IMR-90 (cell line): ENCODE data around the gene SBSN. TPM values are rescaled to one million over a fixed set of nuclear protein-coding genes. Genes with fewer than 3 reads are reported as not detected.

Experiments
- ATAC-seq: fragments of 200-7000 bp; cut with Tn5 transposase; 2 replicates; pipeline ENCODE4 v1.9.1; 2020; ENCODE audit warnings: low read depth, mild to moderate bottlenecking, moderate library complexity
- BruUV-seq: library from RNA; stranded (reverse); fragments of 400-500 nt; replicated peaks from 2 replicates; lab custom pipeline; 2021; lab: Mats Ljungman, UMichigan
- CTCF ChIA-PET: fragments of 300-600 bp; formaldehyde crosslinking; extraction: SDS; loops from one replicate; lab custom pipeline; 2021; ENCODE audit warnings: antibody characterized with exemption; lab: Yijun Ruan, JAX
- POLR2A ChIA-PET: fragments of 300-600 bp; sonication (Branson Sonifier 250); formaldehyde crosslinking; loops from one replicate; lab custom pipeline; 2022; ENCODE audit warnings: antibody characterized with exemption; ENCODE audit not compliant: unreplicated experiment; lab: Charles Lee
- DNase-seq: peaks from one replicate; pipeline ENCODE4 v3.0.0; 2013
- H2AFZ ChIP-seq: replicated peaks from 2 replicates; pipeline ENCODE3; 2013; ENCODE audit warnings: low read length, mild to moderate bottlenecking; ENCODE audit not compliant: poor library complexity
- H2AK5ac ChIP-seq: 2 replicates; pipeline ENCODE4 v1.6.1; 2013; ENCODE audit warnings: low read depth, low read length, inconsistent platforms
- H2AK9ac ChIP-seq: replicated peaks from 2 replicates; pipeline ENCODE3; 2013; ENCODE audit warnings: mild to moderate bottlenecking, low read depth, low read length, moderate library complexity; ENCODE audit not compliant: poor library complexity
- H2BK120ac ChIP-seq: 2 replicates; pipeline ENCODE4 v1.6.1; 2013; ENCODE audit warnings: low read depth, low read length, inconsistent platforms
- H2BK15ac ChIP-seq: 3 replicates; pipeline ENCODE4 v1.6.1; 2013; ENCODE audit warnings: low read depth, low read length, inconsistent platforms
- H2BK20ac ChIP-seq: 2 replicates; pipeline ENCODE4 v1.6.1; 2013; ENCODE audit warnings: low read depth, mild to moderate bottlenecking, inconsistent platforms, low read length, moderate library complexity
- H2BK5ac ChIP-seq: 2 replicates; pipeline ENCODE4 v1.6.1; 2013; ENCODE audit warnings: mild to moderate bottlenecking, low read depth, low read length, inconsistent platforms; ENCODE audit not compliant: poor library complexity, severe bottlenecking
- H3K14ac ChIP-seq: replicated peaks from 2 replicates; pipeline ENCODE4 v1.6.1; 2013; ENCODE audit warnings: low read depth, low read length, inconsistent platforms
- H3K18ac ChIP-seq: 2 replicates; pipeline ENCODE4 v1.6.1; 2013; ENCODE audit warnings: low read depth, low read length, control low read depth
- H3K23ac ChIP-seq: 2 replicates; pipeline ENCODE4 v1.6.1; 2013; ENCODE audit warnings: low read depth, low read length, inconsistent platforms
- H3K27ac ChIP-seq: 2 replicates; pipeline ENCODE4 v1.5.1; 2013; ENCODE audit warnings: mild to moderate bottlenecking, control low read depth, low read length; ENCODE audit not compliant: insufficient read depth
- H3K27me3 ChIP-seq: 2 replicates; pipeline ENCODE4 v1.6.1; 2013; ENCODE audit warnings: low read length; ENCODE audit not compliant: control insufficient read depth, insufficient read depth
- H3K36me3 ChIP-seq: 2 replicates; pipeline ENCODE4 v1.6.1; 2013; ENCODE audit warnings: low read length, mixed read lengths; ENCODE audit not compliant: control insufficient read depth, insufficient read depth
- H3K4ac ChIP-seq: 2 replicates; pipeline ENCODE4 v1.6.1; 2013; ENCODE audit warnings: low read depth, low read length, inconsistent platforms
- H3K4me1 ChIP-seq: 2 replicates; pipeline ENCODE4 v1.6.1; 2013; ENCODE audit warnings: low read length, mixed read lengths; ENCODE audit not compliant: control insufficient read depth, insufficient read depth
- H3K4me2 ChIP-seq: 2 replicates; pipeline ENCODE4 v1.6.1; 2013; ENCODE audit warnings: low read depth, mild to moderate bottlenecking, control low read depth, low read length, moderate library complexity
- H3K4me3 ChIP-seq: 2 replicates; pipeline ENCODE4 v1.5.1; 2013; ENCODE audit warnings: low read depth, mild to moderate bottlenecking, control low read depth, low read length, moderate library complexity; ENCODE audit not compliant: insufficient read depth
- H3K56ac ChIP-seq: 2 replicates; pipeline ENCODE4 v1.6.1; 2013; ENCODE audit warnings: low read length, inconsistent platforms; ENCODE audit not compliant: insufficient read depth; ENCODE audit errors: extremely low read depth
- H3K79me1 ChIP-seq, 2 experiments: 2 replicates each; pipeline ENCODE4 v1.6.1; 2013; ENCODE audit warnings: low read length in 2 of 2, inconsistent platforms in 1 of 2, low read depth in 1 of 2
- H3K9ac ChIP-seq: 2 replicates; pipeline ENCODE4 v1.6.1; 2013; ENCODE audit warnings: low read depth, low read length, control low read depth
- H3K9me1 ChIP-seq: 2 replicates; pipeline ENCODE4 v1.6.1; 2013; ENCODE audit warnings: low read length, inconsistent platforms; ENCODE audit not compliant: insufficient read depth
- H3K9me3 ChIP-seq: 2 replicates; pipeline ENCODE4 v1.6.1; 2013; ENCODE audit warnings: low read length; ENCODE audit not compliant: control insufficient read depth, insufficient read depth
- H4K20me1 ChIP-seq: 2 replicates; pipeline ENCODE4 v1.6.1; 2013; ENCODE audit warnings: low read length, inconsistent platforms; ENCODE audit not compliant: insufficient read depth
- H4K5ac ChIP-seq: 2 replicates; pipeline ENCODE4 v1.6.1; 2013; ENCODE audit warnings: mild to moderate bottlenecking, low read depth, low read length, control low read depth
- H4K8ac ChIP-seq, 2 experiments: 2 replicates each; pipeline ENCODE4 v1.6.1; 2013; ENCODE audit warnings: low read depth in 2 of 2, low read length in 2 of 2, control low read depth in 1 of 2, inconsistent platforms in 1 of 2
- H4K91ac ChIP-seq: 2 replicates; pipeline ENCODE4 v1.6.1; 2013; ENCODE audit warnings: low read depth, low read length, inconsistent platforms; ENCODE audit not compliant: insufficient read depth
- CEBPB ChIP-seq: IDR thresholded peaks from 2 replicates; pipeline ENCODE4 v1.6.1; 2012; ENCODE audit warnings: low read depth, low read length, improper control_type of control experiment
- CHD1 ChIP-seq: IDR thresholded peaks from 2 replicates; pipeline ENCODE4 v1.6.1; 2012; ENCODE audit warnings: low read depth, low read length, improper control_type of control experiment
- CTCF ChIP-seq: conservative IDR thresholded peaks from 2 replicates; pipeline ENCODE4 v1.5.1; 2012; ENCODE audit warnings: mild to moderate bottlenecking, low read depth, low read length, improper control_type of control experiment
- FOS ChIP-seq: fragments of 150-350 bp; IDR thresholded peaks from 2 replicates; pipeline ENCODE4 v1.6.1; 2016; ENCODE audit warnings: low read depth, low read length
- MAZ ChIP-seq: IDR thresholded peaks from 2 replicates; pipeline ENCODE4 v1.6.1; 2012; ENCODE audit warnings: low read depth, mild to moderate bottlenecking, low read length, improper control_type of control experiment, moderate library complexity, borderline replicate concordance
- MXI1 ChIP-seq: IDR thresholded peaks from 2 replicates; pipeline ENCODE4 v1.6.1; 2012; ENCODE audit warnings: low read depth, mild to moderate bottlenecking, low read length, moderate library complexity, borderline replicate concordance
- NFE2L2 ChIP-seq: fragments of 150-350 bp; IDR thresholded peaks from 2 replicates; pipeline ENCODE4 v1.6.1; 2016; ENCODE audit warnings: low read depth, mild to moderate bottlenecking, low read length
- RAD21 ChIP-seq: IDR thresholded peaks from 2 replicates; pipeline ENCODE4 v1.6.1; 2012; ENCODE audit warnings: low read length, improper control_type of control experiment
- RFX5 ChIP-seq: IDR thresholded peaks from 2 replicates; pipeline ENCODE4 v1.8.0; 2012; ENCODE audit warnings: low read depth, mild to moderate bottlenecking, low read length, moderate library complexity
- SMC3 ChIP-seq: fragments of 150-350 bp; IDR thresholded peaks from 2 replicates; pipeline ENCODE4 v1.6.1; 2016; ENCODE audit warnings: low read depth, mild to moderate bottlenecking, antibody characterized with exemption, low read length, moderate library complexity
- WGBS, 2 experiments: methylation state at CpG; one replicate each; pipeline versions ENCODE4 v1.1.5 to v1.1.7; 2013; ENCODE audit warnings: missing lambda C conversion rate in 2 of 2; ENCODE audit not compliant: insufficient read length in 1 of 2; ENCODE audit errors: extremely low coverage in 2 of 2; 5-methylcytosine and 5-hydroxymethylcytosine counted together
- dilution Hi-C: fragments of 300-500 bp; cut with HindIII; formaldehyde crosslinking; loops from one replicate; pipeline ENCODE4 v1.14.3; 2018; ENCODE audit warnings: low sequenced_read_pairs; ENCODE audit not compliant: unreplicated experiment
- in situ Hi-C: fragments of 300-500 bp; cut with MboI; formaldehyde crosslinking; loops from 3 replicates; pipeline ENCODE4 v1.14.3; 2019; ENCODE audit warnings: low sequenced_read_pairs, inconsistent platforms, mixed read lengths
- intact Hi-C: fragments of 100-400 bp; cut with micrococcal nuclease; formaldehyde crosslinking; loops from 2 replicates; pipeline ENCODE4 v1.10.0; 2022
- polyA plus RNA-seq, 3 experiments: library from polyadenylated mRNA; depleted of rRNA; stranded (reverse); fragments of >200 nt; gene quantifications; 2 replicates each; pipeline ENCODE4 v1.2.3, GENCODE V29; 2012; ENCODE audit warnings: low replicate concordance in 1 of 3
- total RNA-seq: library from RNA; depleted of rRNA; stranded (reverse); fragments of >200 nt; gene quantifications from 2 replicates; pipeline ENCODE4 v1.2.3, GENCODE V29; 2012
- TF ChIP-seq, protein P1 (sequence below): fragments of 150-350 bp; IDR thresholded peaks from 2 replicates; pipeline ENCODE4 v1.6.1; 2017; ENCODE audit warnings: mild to moderate bottlenecking, antibody characterized with exemption, low read length, low read depth
- TF ChIP-seq, protein P2 (sequence below): fragments of 150-350 bp; IDR thresholded peaks from 2 replicates; pipeline ENCODE4 v1.6.1; 2016; ENCODE audit warnings: low read depth, mild to moderate bottlenecking, low read length, moderate library complexity, borderline replicate concordance

Gene SBSN
- total and polyA plus RNA-seq, 2 of the 4 experiments (the other 2 are of a cell fraction): 0.72 to 6.4 TPM

GRCh38 chr19:35487656-35488182, 40.4 kb downstream of the SBSN start:
- H2AK5ac ChIP-seq: no peak overlapping the region
- no peaks in the 10 kb centered on the region for H3K9me3 ChIP-seq
- no peaks in the 10 kb centered on the region for H3K36me3 ChIP-seq
- H4K5ac ChIP-seq: no peak overlapping the region
- no peak overlapping the region for H2BK15ac ChIP-seq
- H2BK120ac ChIP-seq: no peak overlapping the region
- dilution Hi-C loops: no loop called here
- no peaks in the 10 kb centered on the region for H3K79me1 ChIP-seq
- no peak overlapping the region for H3K4me3 ChIP-seq
- peaks cover 32% of the 10 kb centered on the region for H3K27me3 ChIP-seq
- intact Hi-C loops: no loop called here
- no CpG with 5 or more reads among the region's 10 CpGs for WGBS, 2 experiments
- no peak overlapping the region for H3K4ac ChIP-seq
- H3K4me1 ChIP-seq: no peaks in the 10 kb centered on the region
- TF ChIP-seq FOS (no peak), RAD21 (no peak), RFX5 (no peak), SMC3 (no peak), CEBPB (no peak), CHD1 (no peak), CTCF (no peak), NFE2L2 (no peak), MXI1 (no peak), MAZ (no peak)
- TF ChIP-seq, protein P1, sequence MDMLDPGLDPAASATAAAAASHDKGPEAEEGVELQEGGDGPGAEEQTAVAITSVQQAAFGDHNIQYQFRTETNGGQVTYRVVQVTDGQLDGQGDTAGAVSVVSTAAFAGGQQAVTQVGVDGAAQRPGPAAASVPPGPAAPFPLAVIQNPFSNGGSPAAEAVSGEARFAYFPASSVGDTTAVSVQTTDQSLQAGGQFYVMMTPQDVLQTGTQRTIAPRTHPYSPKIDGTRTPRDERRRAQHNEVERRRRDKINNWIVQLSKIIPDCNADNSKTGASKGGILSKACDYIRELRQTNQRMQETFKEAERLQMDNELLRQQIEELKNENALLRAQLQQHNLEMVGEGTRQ: no peak
- TF ChIP-seq, protein P2, sequence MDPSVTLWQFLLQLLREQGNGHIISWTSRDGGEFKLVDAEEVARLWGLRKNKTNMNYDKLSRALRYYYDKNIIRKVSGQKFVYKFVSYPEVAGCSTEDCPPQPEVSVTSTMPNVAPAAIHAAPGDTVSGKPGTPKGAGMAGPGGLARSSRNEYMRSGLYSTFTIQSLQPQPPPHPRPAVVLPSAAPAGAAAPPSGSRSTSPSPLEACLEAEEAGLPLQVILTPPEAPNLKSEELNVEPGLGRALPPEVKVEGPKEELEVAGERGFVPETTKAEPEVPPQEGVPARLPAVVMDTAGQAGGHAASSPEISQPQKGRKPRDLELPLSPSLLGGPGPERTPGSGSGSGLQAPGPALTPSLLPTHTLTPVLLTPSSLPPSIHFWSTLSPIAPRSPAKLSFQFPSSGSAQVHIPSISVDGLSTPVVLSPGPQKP: no peak
- ATAC-seq: no peak
- POLR2A ChIA-PET: no interaction called here
- H2BK5ac ChIP-seq: no peak overlapping the region
- CTCF ChIA-PET: no interaction called here
- H2AFZ ChIP-seq: no peak overlapping the region
- no peak overlapping the region for H3K18ac ChIP-seq
- H3K27ac ChIP-seq: no peak overlapping the region
- H3K9ac ChIP-seq: no peak overlapping the region
- no peak overlapping the region for H2BK20ac ChIP-seq
- no peak overlapping the region for H3K56ac ChIP-seq
- H4K8ac ChIP-seq: no peak overlapping the region
- H3K4me2 ChIP-seq: no peak overlapping the region
- no peak overlapping the region for H2AK9ac ChIP-seq
- H3K9me1 ChIP-seq: no peaks in the 10 kb centered on the region
- H3K14ac ChIP-seq: no peak overlapping the region
- H3K23ac ChIP-seq: no peak overlapping the region
- in situ Hi-C loops: no loop called here
- no peaks in the 10 kb centered on the region for H4K20me1 ChIP-seq
- H4K91ac ChIP-seq: no peak overlapping the region
- DNase-seq: no peak
- BruUV-seq: no TSS peak
